Measurements from ENCODE around the gene EGFLAM.

- TF ChIP-seq CTCF (IDR thresholded peaks at IDR 0.05; ENCODE audit: insufficient read depth, low read length, poor library complexity, severe bottlenecking): no peak
- no peak for TF ChIP-seq EZH2phosphoT487 (conservative IDR thresholded peaks at IDR 0.05; ENCODE audit: low read length)
Measured at GRCh38 chr5:38447786-38448185, 189.4 kb downstream of the EGFLAM start.
